ACHN (cell line): ENCODE data around the gene OGFOD3.

Source experiments
- DNase-seq: peaks from one replicate; pipeline ENCODE4 v3.0.0-alpha.2; 2015
- in situ Hi-C: cut with HindIII; loops from 2 replicates; pipeline ENCODE4 v1.10.0; 2017; ENCODE audit warnings: low sequenced_read_pairs, low pct_ligation_motif_present, low pct_unique_long_range_greater_than_20kb

OGFOD3 gene

GRCh38 chr17:82449131-82449882 is 30.9 kb upstream of the OGFOD3 start:
- no peak for DNase-seq

GRCh38 chr17:82447876-82448275 is 29.5 kb upstream of the OGFOD3 start:
- in situ Hi-C loops = no loop called here
- no peak for DNase-seq

More at GRCh38 chr17:82449131-82449882, 30.9 kb upstream of the OGFOD3 start:
- in situ Hi-C loops = no loop called here

- DNase-seq = no peak
- in situ Hi-C loops = no loop called here
Observed at GRCh38 chr17:82446649-82447048, 28.3 kb upstream of the OGFOD3 start.

GRCh38 chr17:82446124-82446523 is 27.7 kb upstream of the OGFOD3 start:
- in situ Hi-C loops = no loop called here

GRCh38 chr17:82445542-82445941 is 27.2 kb upstream of the OGFOD3 start:
- DNase-seq = no peak
- in situ Hi-C loops = no loop called here

More at GRCh38 chr17:82446124-82446523, 27.7 kb upstream of the OGFOD3 start:
- no peak for DNase-seq

- in situ Hi-C loops = no loop called here
- no peak for DNase-seq
Observed at GRCh38 chr17:82444941-82445521, 26.6 kb upstream of the OGFOD3 start.

- in situ Hi-C loops = no loop called here
- no peak for DNase-seq
Observed at GRCh38 chr17:82444284-82444893, 26.0 kb upstream of the OGFOD3 start.

- DNase-seq = no peak
- in situ Hi-C loops = no loop called here
Observed at GRCh38 chr17:82443465-82444283, 25.3 kb upstream of the OGFOD3 start.

- no peak for DNase-seq
- in situ Hi-C loops = no loop called here
Observed at GRCh38 chr17:82442643-82443464, 24.5 kb upstream of the OGFOD3 start.

GRCh38 chr17:82441691-82442487 is 23.5 kb upstream of the OGFOD3 start:
- DNase-seq = no peak
- in situ Hi-C loops = no loop called here

- DNase-seq = no peak
- in situ Hi-C loops = no loop called here
Observed at GRCh38 chr17:82440991-82441627, 22.7 kb upstream of the OGFOD3 start.

GRCh38 chr17:82440469-82440981 is 22.1 kb upstream of the OGFOD3 start:
- DNase-seq = no peak

GRCh38 chr17:82439829-82440365 is 21.5 kb upstream of the OGFOD3 start:
- no peak for DNase-seq
- in situ Hi-C loops = no loop called here

More at GRCh38 chr17:82440469-82440981, 22.1 kb upstream of the OGFOD3 start:
- in situ Hi-C loops = no loop called here

- DNase-seq = no peak
- in situ Hi-C loops = no loop called here
Observed at GRCh38 chr17:82439194-82439828, 20.9 kb upstream of the OGFOD3 start.

GRCh38 chr17:82438401-82439193 is 20.2 kb upstream of the OGFOD3 start:
- DNase-seq = no peak
- in situ Hi-C loops = no loop called here

GRCh38 chr17:82437325-82437668 is 18.9 kb upstream of the OGFOD3 start:
- no peak for DNase-seq
- in situ Hi-C loops = no loop called here
